Endothelial cell of umbilical vein (primary cell): ENCODE results near the gene ALK. TPM values are rescaled to one million over a fixed set of nuclear protein-coding genes. Genes with fewer than 3 reads are reported as not detected.

ENCODE experiments used
- BruUV-seq: library from RNA; stranded (reverse); fragments of 400-500 nt; replicated peaks from 2 replicates; lab custom pipeline; 2021; lab: Mats Ljungman, UMichigan
- CTCF ChIA-PET: fragments of 300-600, 350-600 bp; sonication (Branson Sonifier 250); formaldehyde crosslinking; loops from one replicate; lab custom pipeline; 2021; ENCODE audit warnings: antibody characterized with exemption, inconsistent platforms; lab: Charles Lee
- POLR2A ChIA-PET: fragments of 300-600, 350-600 bp; sonication (Branson Sonifier 250); formaldehyde crosslinking; loops from one replicate; lab custom pipeline; 2021; ENCODE audit warnings: antibody characterized with exemption, inconsistent platforms; lab: Charles Lee
- DNase-seq: peaks from one replicate; pipeline ENCODE4 v3.0.0-alpha.2; 2011; ENCODE audit warnings: low read depth, low spot score
- FAIRE-seq: peaks from 2 replicates; lab custom pipeline; 2011; peaks lifted over from hg19 to GRCh38; lab: Jason Lieb, UNC
- H2AFZ ChIP-seq: 2 replicates; pipeline ENCODE4 v1.6.0; 2012; ENCODE audit warnings: low read depth, low read length, control low read depth, inconsistent platforms
- H3K27ac ChIP-seq: 2 replicates; pipeline ENCODE4 v1.5.1; 2011; ENCODE audit warnings: low read depth, mild to moderate bottlenecking, control low read depth, low read length, moderate library complexity; ENCODE audit not compliant: insufficient read depth
- H3K27me3 ChIP-seq, 2 experiments: 2 replicates each; pipeline versions ENCODE4 v1.6.0 to v1.6.1; 2011; ENCODE audit warnings: low read length in 2 of 2, mixed read lengths in 1 of 2; ENCODE audit not compliant: control insufficient read depth in 2 of 2, insufficient read depth in 2 of 2
- H3K36me3 ChIP-seq, 2 experiments: 2 replicates in 1 of 2; 3 replicates in 1 of 2; pipeline ENCODE4 v1.5.1; 2011; ENCODE audit warnings: low read length in 2 of 2, mild to moderate bottlenecking in 1 of 2, moderate library complexity in 1 of 2; ENCODE audit not compliant: control insufficient read depth in 2 of 2, insufficient read depth in 2 of 2; ENCODE audit errors: extremely low read depth in 1 of 2
- H3K4me1 ChIP-seq: 3 replicates; pipeline ENCODE4 v1.5.1; 2011; ENCODE audit warnings: mild to moderate bottlenecking, low read length; ENCODE audit not compliant: control insufficient read depth, insufficient read depth; ENCODE audit errors: extremely low read depth
- H3K4me2 ChIP-seq: 2 replicates; pipeline ENCODE4 v1.6.1; 2011; ENCODE audit warnings: low read length, control low read depth, mixed read lengths; ENCODE audit not compliant: insufficient read depth
- H3K4me3 ChIP-seq, 3 experiments: fragments of 200-600 bp in 1 of 3; sonication (generic), shearing (Covaris generic) in 1 of 3; replicated peaks in 1 of 3; 2 replicates each; pipeline ENCODE4 v1.5.1; 2011 to 2016; ENCODE audit warnings: control low read depth in 3 of 3, low read length in 3 of 3, mild to moderate bottlenecking in 2 of 3, inconsistent platforms in 1 of 3, low read depth in 1 of 3, moderate library complexity in 1 of 3; ENCODE audit not compliant: insufficient read depth in 1 of 3
- H3K79me2 ChIP-seq: 2 replicates; pipeline ENCODE4 v1.6.0; 2012; ENCODE audit warnings: low read length, inconsistent platforms; ENCODE audit not compliant: control insufficient read depth, insufficient read depth
- H3K9ac ChIP-seq: replicated peaks from 2 replicates; pipeline ENCODE3; 2011; ENCODE audit warnings: low read length, control low read depth; ENCODE audit not compliant: insufficient read depth; ENCODE audit errors: extremely low read depth
- H3K9me1 ChIP-seq: replicated peaks from 3 replicates; pipeline ENCODE4 v1.6.0; 2011; ENCODE audit warnings: mild to moderate bottlenecking, low read length; ENCODE audit not compliant: control insufficient read depth, insufficient read depth; ENCODE audit errors: extremely low read depth
- H3K9me3 ChIP-seq: replicated peaks from 2 replicates; pipeline ENCODE4 v1.5.1; 2012; ENCODE audit warnings: low read length, inconsistent platforms; ENCODE audit not compliant: control insufficient read depth, insufficient read depth
- H4K20me1 ChIP-seq: replicated peaks from 2 replicates; pipeline ENCODE3; 2011; ENCODE audit warnings: mild to moderate bottlenecking, low read length; ENCODE audit not compliant: control insufficient read depth, insufficient read depth; ENCODE audit errors: extremely low read depth
- EZH2 ChIP-seq: IDR thresholded peaks from 2 replicates; pipeline ENCODE4 v1.6.1; 2012; ENCODE audit warnings: borderline replicate concordance, low read depth, mild to moderate bottlenecking, moderate library complexity, low read length, inconsistent platforms; ENCODE audit not compliant: severe bottlenecking
- FOS ChIP-seq: IDR thresholded peaks from 2 replicates; pipeline ENCODE4 v1.6.1; 2011; ENCODE audit warnings: mild to moderate bottlenecking, low read length, moderate library complexity, borderline replicate concordance; ENCODE audit not compliant: insufficient read depth
- GATA2 ChIP-seq: IDR thresholded peaks from 2 replicates; pipeline ENCODE4 v1.7.0; 2011; ENCODE audit warnings: low read depth, mild to moderate bottlenecking, moderate library complexity, mixed read lengths, low read length; ENCODE audit not compliant: insufficient read length, insufficient read depth
- JUN ChIP-seq: IDR thresholded peaks from 2 replicates; pipeline ENCODE4 v1.6.1; 2011; ENCODE audit warnings: borderline replicate concordance, low read depth; ENCODE audit not compliant: insufficient read length, insufficient read depth
- MYC ChIP-seq: IDR thresholded peaks from one replicate; pipeline ENCODE4 v1.6.1; 2011; ENCODE audit warnings: mild to moderate bottlenecking, low read depth, low read length
- POLR2AphosphoS5 ChIP-seq: IDR thresholded peaks from 2 replicates; pipeline ENCODE4 v1.6.1; 2012; ENCODE audit warnings: low read depth, mild to moderate bottlenecking, control low read depth, low read length, moderate library complexity; ENCODE audit not compliant: insufficient read depth
- dilution Hi-C: fragments of 300-500 bp; cut with MboI; formaldehyde crosslinking; loops from one replicate; pipeline ENCODE4 v1.15.0; 2019; ENCODE audit warnings: low sequenced_read_pairs; ENCODE audit not compliant: extremely low pct_ligation_motif_present
- intact Hi-C: fragments of 100-400 bp; cut with micrococcal nuclease; formaldehyde crosslinking; loops from one replicate; pipeline ENCODE4 v1.10.0; 2022
- polyA plus RNA-seq, 4 experiments: library from polyadenylated mRNA; depleted of rRNA in 3 of 4; stranded (reverse) in 3 of 4; unstranded in 1 of 4; fragments of >200 nt; gene quantifications; 2 replicates each; pipeline versions ENCODE4 v1.2.1 to v1.2.3, GENCODE V29; 2011 to 2012; ENCODE audit warnings: missing spikeins in 1 of 4
- total RNA-seq: library from RNA; stranded (reverse); gene quantifications from 2 replicates; pipeline ENCODE4 v1.2.3, GENCODE V29; 2021
- TF ChIP-seq, protein P1 (sequence below): IDR thresholded peaks from 2 replicates; pipeline ENCODE4 v1.6.1; 2011; ENCODE audit not compliant: insufficient read depth, insufficient read length
- TF ChIP-seq, protein P2 (sequence below), 2 donors: IDR thresholded peaks; 1 replicate in 1 of 2; 2 replicates in 1 of 2; pipeline ENCODE4 v1.5.1; 2011; ENCODE audit warnings: low read length in 2 of 2, mild to moderate bottlenecking in 2 of 2, moderate library complexity in 2 of 2, control low read depth in 1 of 2, inconsistent platforms in 1 of 2, low read depth in 1 of 2; ENCODE audit not compliant: insufficient read depth in 1 of 2; ENCODE audit errors: extremely low read depth in 1 of 2

The ALK gene
- total and polyA plus RNA-seq, 2 donors (not counting 3 experiments of a cell fraction or from before 2014, with no cell fraction given), result not detected

DNA sequence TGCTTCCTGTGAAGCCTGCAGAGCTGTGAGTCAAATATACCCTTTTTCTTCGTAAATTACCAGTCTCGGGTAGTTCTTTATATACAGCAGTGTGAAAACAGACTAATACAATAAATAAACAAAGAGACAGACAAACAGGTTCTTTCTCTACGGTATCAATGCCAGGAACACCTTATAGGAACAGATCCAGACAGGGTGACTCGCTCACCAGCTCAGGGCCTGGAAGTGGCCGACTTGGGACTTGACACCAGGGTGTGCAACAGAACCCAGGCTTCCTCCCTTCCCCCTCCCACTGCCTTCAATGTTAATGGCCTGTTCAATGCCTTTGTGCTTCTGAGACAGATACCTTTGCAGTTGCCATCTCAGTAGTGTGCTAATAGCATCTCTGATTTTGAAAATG lies 309.5 kb downstream of the ALK start:
- no peak for FAIRE-seq
- Histone ChIP-seq H3K9ac (no peak overlapping the region), H3K9me1 (no peaks in the 10 kb centered on the region), H3K27me3 (no peaks in the 10 kb centered on the region), H3K79me2 (no peaks in the 10 kb centered on the region), H3K4me1 (no peaks in the 10 kb centered on the region), H3K4me2 (no peak overlapping the region), H2AFZ (no peak overlapping the region), H3K4me3 (no peak overlapping the region), H3K9me3 (no peaks in the 10 kb centered on the region), H3K36me3 (no peaks in the 10 kb centered on the region), H4K20me1 (no peaks in the 10 kb centered on the region), H3K27ac (no peak overlapping the region)
- no peak for TF ChIP-seq JUN
- TF ChIP-seq EZH2, result no peak
- TF ChIP-seq, protein P1, sequence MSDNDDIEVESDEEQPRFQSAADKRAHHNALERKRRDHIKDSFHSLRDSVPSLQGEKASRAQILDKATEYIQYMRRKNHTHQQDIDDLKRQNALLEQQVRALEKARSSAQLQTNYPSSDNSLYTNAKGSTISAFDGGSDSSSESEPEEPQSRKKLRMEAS, result no peak
- no peak for TF ChIP-seq MYC
- TF ChIP-seq GATA2, result no peak
- TF ChIP-seq, protein P2, sequence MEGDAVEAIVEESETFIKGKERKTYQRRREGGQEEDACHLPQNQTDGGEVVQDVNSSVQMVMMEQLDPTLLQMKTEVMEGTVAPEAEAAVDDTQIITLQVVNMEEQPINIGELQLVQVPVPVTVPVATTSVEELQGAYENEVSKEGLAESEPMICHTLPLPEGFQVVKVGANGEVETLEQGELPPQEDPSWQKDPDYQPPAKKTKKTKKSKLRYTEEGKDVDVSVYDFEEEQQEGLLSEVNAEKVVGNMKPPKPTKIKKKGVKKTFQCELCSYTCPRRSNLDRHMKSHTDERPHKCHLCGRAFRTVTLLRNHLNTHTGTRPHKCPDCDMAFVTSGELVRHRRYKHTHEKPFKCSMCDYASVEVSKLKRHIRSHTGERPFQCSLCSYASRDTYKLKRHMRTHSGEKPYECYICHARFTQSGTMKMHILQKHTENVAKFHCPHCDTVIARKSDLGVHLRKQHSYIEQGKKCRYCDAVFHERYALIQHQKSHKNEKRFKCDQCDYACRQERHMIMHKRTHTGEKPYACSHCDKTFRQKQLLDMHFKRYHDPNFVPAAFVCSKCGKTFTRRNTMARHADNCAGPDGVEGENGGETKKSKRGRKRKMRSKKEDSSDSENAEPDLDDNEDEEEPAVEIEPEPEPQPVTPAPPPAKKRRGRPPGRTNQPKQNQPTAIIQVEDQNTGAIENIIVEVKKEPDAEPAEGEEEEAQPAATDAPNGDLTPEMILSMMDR (IDR thresholded peaks at IDR 0.05; ENCODE audit: extremely low read depth in 1 of 2, insufficient read depth in 1 of 2, low read depth in 1 of 2, low read length in 2 of 2), result no peak
- no peak for TF ChIP-seq FOS
- no peak for TF ChIP-seq POLR2AphosphoS5
- ChIA-PET POLR2A (no interaction called here), CTCF (no interaction called here)
- no TSS peak for BruUV-seq
- DNase-seq, result no peak
- intact Hi-C loops (no loop called here), dilution Hi-C loops (no loop called here)
